Kidney (tissue), 14 donors: ENCODE data around the gene MYBPH. TPM values are rescaled to one million over a fixed set of nuclear protein-coding genes. Genes with fewer than 3 reads are reported as not detected.
A peak's percentile ranks its signal among the peaks of the same experiment; 100 is the strongest.

Experiments used
- DNase-seq, 5 donors: peaks; one replicate each; pipeline ENCODE4 v3.0.0-alpha.2; 2013 to 2020
- FAIRE-seq: peaks from 2 replicates; lab custom pipeline; 2012; peaks lifted over from hg19 to GRCh38; lab: Jason Lieb, UNC
- H3K27ac ChIP-seq, 2 donors: one replicate each; pipeline ENCODE4 v1.7.0; 2013; ENCODE audit warnings: low read depth in 2 of 2, low read length in 2 of 2, inconsistent platforms in 1 of 2
- H3K27me3 ChIP-seq: one replicate; pipeline ENCODE4 v1.7.1; 2013; ENCODE audit warnings: low read length, inconsistent platforms; ENCODE audit not compliant: control insufficient read depth, insufficient read depth
- H3K36me3 ChIP-seq, 3 donors: one replicate each; pipeline versions ENCODE4 v1.7.0 to v1.7.1; 2013; ENCODE audit warnings: low read length in 3 of 3, control low read depth in 1 of 3, inconsistent platforms in 1 of 3; ENCODE audit not compliant: insufficient read depth in 3 of 3, control insufficient read depth in 2 of 3
- H3K4me1 ChIP-seq, 3 donors: one replicate each; pipeline versions ENCODE4 v1.7.0 to v1.7.1; 2013; ENCODE audit warnings: low read length in 3 of 3, inconsistent platforms in 1 of 3, low read depth in 1 of 3; ENCODE audit not compliant: control insufficient read depth in 2 of 3, insufficient read depth in 2 of 3
- H3K4me3 ChIP-seq, 3 donors: one replicate each; pipeline versions ENCODE4 v1.7.0 to v1.8.1; 2013; ENCODE audit warnings: low read length in 3 of 3, control low read depth in 1 of 3, inconsistent platforms in 1 of 3
- H3K9ac ChIP-seq, 3 donors: one replicate each; pipeline versions ENCODE4 v1.7.0 to v1.7.1; 2013; ENCODE audit warnings: low read length in 3 of 3, control low read depth in 1 of 3, inconsistent platforms in 1 of 3
- H3K9me3 ChIP-seq, 3 donors: one replicate each; pipeline versions ENCODE4 v1.7.0 to v1.7.1; 2013; ENCODE audit warnings: low read length in 3 of 3, control low read depth in 1 of 3, inconsistent platforms in 1 of 3; ENCODE audit not compliant: control insufficient read depth in 2 of 3, insufficient read depth in 1 of 3
- intact Hi-C: fragments of 100-400 bp; cut with DNase I; formaldehyde crosslinking; loops from one replicate; pipeline ENCODE4 v1.11.1; 2022
- polyA plus RNA-seq: library from polyadenylated mRNA; stranded (reverse); fragments of 350-450 nt; fragmentation: Illumina TruSeq; extraction: RNeasy Lipid Tissue Mini Kit (QIAGEN cat#74804); gene quantifications from one replicate; pipeline ENCODE4 v1.2.3, GENCODE V29; 2014; ENCODE audit warnings: low read depth, low replicate concordance; ENCODE audit not compliant: insufficient read depth
- total RNA-seq: library from RNA; stranded (reverse); fragmentation: NEBNext Ultra II Directional; extraction: Animal tissue kit (Norgen Biotek cat#: 25700); gene quantifications from one replicate; pipeline ENCODE4 v1.2.1, GENCODE V29; 2021
- TF ChIP-seq, protein P1 (sequence below): IDR thresholded peaks from 3 replicates; pipeline ENCODE4 v1.5.1; 2012; ENCODE audit warnings: mild to moderate bottlenecking, moderate library complexity, borderline replicate concordance; ENCODE audit not compliant: insufficient read depth; ENCODE audit errors: extremely low read depth
- donor health status: control.
- donor health status: control.
- donor health status: control.
- donor health status: control.
- donor health status: control.
- donor health status: DM: yes; HTN: yes; CAD: no.
- donor health status: Normal renal cell carcinoma (clear cell type).

Gene MYBPH
- total and polyA plus RNA-seq, 2 donors from 2014 or later = 2.3 TPM; not detected in 1

GRCh38 chr1:203140743-203141520 lies 34.7 kb downstream of the MYBPH start:
- DNase-seq (peak in 1 of 5 donors; percentile 48), FAIRE-seq (no peak)
- Histone ChIP-seq H3K36me3 (no peaks in the 10 kb centered on the region), H3K4me1 (no peaks in the 10 kb centered on the region), H3K4me3 (no peak overlapping the region), H3K9ac (no peak overlapping the region), H3K9me3 (no peaks in the 10 kb centered on the region), H3K27ac (no peak overlapping the region), H3K27me3 (no peaks in the 10 kb centered on the region)
- intact Hi-C loops = no loop called here
- TF ChIP-seq, protein P1, sequence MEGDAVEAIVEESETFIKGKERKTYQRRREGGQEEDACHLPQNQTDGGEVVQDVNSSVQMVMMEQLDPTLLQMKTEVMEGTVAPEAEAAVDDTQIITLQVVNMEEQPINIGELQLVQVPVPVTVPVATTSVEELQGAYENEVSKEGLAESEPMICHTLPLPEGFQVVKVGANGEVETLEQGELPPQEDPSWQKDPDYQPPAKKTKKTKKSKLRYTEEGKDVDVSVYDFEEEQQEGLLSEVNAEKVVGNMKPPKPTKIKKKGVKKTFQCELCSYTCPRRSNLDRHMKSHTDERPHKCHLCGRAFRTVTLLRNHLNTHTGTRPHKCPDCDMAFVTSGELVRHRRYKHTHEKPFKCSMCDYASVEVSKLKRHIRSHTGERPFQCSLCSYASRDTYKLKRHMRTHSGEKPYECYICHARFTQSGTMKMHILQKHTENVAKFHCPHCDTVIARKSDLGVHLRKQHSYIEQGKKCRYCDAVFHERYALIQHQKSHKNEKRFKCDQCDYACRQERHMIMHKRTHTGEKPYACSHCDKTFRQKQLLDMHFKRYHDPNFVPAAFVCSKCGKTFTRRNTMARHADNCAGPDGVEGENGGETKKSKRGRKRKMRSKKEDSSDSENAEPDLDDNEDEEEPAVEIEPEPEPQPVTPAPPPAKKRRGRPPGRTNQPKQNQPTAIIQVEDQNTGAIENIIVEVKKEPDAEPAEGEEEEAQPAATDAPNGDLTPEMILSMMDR = no peak

DNA sequence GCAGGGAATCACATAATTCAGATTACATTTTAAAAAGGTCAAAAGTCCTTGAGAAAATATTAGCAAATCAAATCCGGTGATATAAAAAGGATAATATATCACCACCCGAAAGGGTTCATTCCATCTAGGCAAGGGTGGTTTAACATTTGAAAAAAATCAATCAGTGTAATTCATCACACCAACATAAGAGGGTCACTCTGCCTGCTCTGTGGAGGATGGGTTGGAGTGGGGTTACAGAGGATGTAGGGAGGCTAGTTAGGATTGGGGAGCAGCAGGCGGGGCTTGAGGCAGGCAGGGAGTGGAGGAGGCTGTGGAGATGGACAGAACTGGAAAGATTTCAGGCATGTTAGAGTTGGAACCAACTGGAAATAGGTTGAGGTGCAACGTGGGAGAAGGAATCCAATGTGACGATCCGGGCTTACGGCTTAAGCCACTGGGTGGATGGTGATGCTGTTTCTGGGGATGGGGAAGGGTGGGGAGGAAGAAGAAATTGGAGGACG lies 35.6 kb downstream of the MYBPH start:
- H3K9me3 ChIP-seq = no peaks in the 10 kb centered on the region
- no peaks in the 10 kb centered on the region for H3K36me3 ChIP-seq
- H3K4me1 ChIP-seq = no peaks in the 10 kb centered on the region
- peak in 1 of 5 donors; percentile 11 for DNase-seq
- intact Hi-C loops = no loop called here
- TF ChIP-seq, protein P1 = no peak
- H3K9ac ChIP-seq = no peak overlapping the region
- FAIRE-seq = no peak
- H3K27ac ChIP-seq = no peak overlapping the region
- H3K4me3 ChIP-seq = no peak overlapping the region
- no peaks in the 10 kb centered on the region for H3K27me3 ChIP-seq

DNA sequence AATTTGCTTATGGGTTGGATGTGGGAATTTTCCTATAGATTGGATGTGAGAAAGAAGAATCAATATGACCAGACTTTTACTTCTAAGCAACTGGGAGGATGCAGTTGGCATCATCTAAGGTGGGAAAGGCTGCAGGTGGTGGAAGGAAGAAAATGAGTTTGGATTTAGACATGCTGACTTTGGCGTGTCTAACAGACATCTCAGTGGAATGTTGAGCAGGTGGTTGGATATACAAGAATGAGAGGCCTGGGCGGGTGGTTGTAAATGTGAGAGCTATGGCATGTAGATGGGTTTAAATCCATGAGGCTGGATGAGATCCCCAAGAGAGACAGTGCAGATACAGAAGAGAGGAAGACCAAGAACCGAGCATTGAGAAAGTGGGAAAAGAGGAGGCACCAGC lies 37.6 kb downstream of the MYBPH start:
- H3K36me3 ChIP-seq = no peaks in the 10 kb centered on the region
- H3K27ac ChIP-seq = no peak overlapping the region
- DNase-seq (no peak), FAIRE-seq (no peak)
- H3K27me3 ChIP-seq = no peaks in the 10 kb centered on the region
- no peaks in the 10 kb centered on the region for H3K9me3 ChIP-seq
- no peak overlapping the region for H3K4me3 ChIP-seq
- no peaks in the 10 kb centered on the region for H3K4me1 ChIP-seq
- TF ChIP-seq, protein P1 = no peak
- H3K9ac ChIP-seq = no peak overlapping the region
- intact Hi-C loops = no loop called here
